PC-3 (cell line): ENCODE measurements around the gene PTPRQ. TPM values are rescaled to one million over a fixed set of nuclear protein-coding genes. Genes with fewer than 3 reads are reported as not detected.
A peak's percentile ranks its signal among the peaks of the same experiment; 100 is the strongest.

Experiments used
- ATAC-seq: fragments of 200-7000 bp; cut with Tn5 transposase; 2 replicates; pipeline ENCODE4 v1.9.1; 2020; ENCODE audit warnings: mild to moderate bottlenecking, moderate library complexity
- BruUV-seq: library from RNA; stranded (reverse); fragments of 400-500 nt; replicated peaks from 2 replicates; lab custom pipeline; 2021; lab: Mats Ljungman, UMichigan
- CTCF ChIA-PET: fragments of 300-600 bp; sonication (Branson Sonifier 250); formaldehyde crosslinking; loops from one replicate; lab custom pipeline; 2022; ENCODE audit warnings: antibody characterized with exemption; lab: Charles Lee
- POLR2A ChIA-PET: fragments of 300-600 bp; sonication (Branson Sonifier 250); formaldehyde crosslinking; loops from one replicate; lab custom pipeline; 2022; ENCODE audit warnings: antibody characterized with exemption; ENCODE audit not compliant: unreplicated experiment; lab: Charles Lee
- DNase-seq: peaks from one replicate; pipeline ENCODE4 v3.0.0-alpha.2; 2015
- H2AFZ ChIP-seq: fragments of 300-600 bp; sonication (generic); 2 replicates; pipeline ENCODE4 v1.6.0; 2016; ENCODE audit warnings: antibody characterized with exemption, low read length
- H3F3A ChIP-seq: fragments of 300-600 bp; sonication (generic); one replicate; pipeline ENCODE4 v1.6.0; 2017; ENCODE audit warnings: antibody characterized with exemption, low read length, control low read depth, mild to moderate bottlenecking; ENCODE audit not compliant: unreplicated experiment
- H3K27ac ChIP-seq: fragments of 300-600 bp; sonication (generic); 2 replicates; pipeline ENCODE4 v1.5.1; 2016; ENCODE audit warnings: mild to moderate bottlenecking, low read length
- H3K27me3 ChIP-seq: fragments of 300-600 bp; sonication (generic); 2 replicates; pipeline ENCODE4 v1.6.1; 2016; ENCODE audit warnings: low read length, mixed read lengths
- H3K36me3 ChIP-seq: fragments of 300-600 bp; sonication (generic); 2 replicates; pipeline ENCODE4 v1.6.1; 2016; ENCODE audit warnings: low read depth, mixed run types, low read length, mixed read lengths
- H3K4me1 ChIP-seq: fragments of 300-600 bp; sonication (generic); 2 replicates; pipeline ENCODE4 v1.5.1; 2016; ENCODE audit warnings: low read length; ENCODE audit not compliant: insufficient read depth
- H3K4me2 ChIP-seq: fragments of 300-600 bp; sonication (generic); 2 replicates; pipeline ENCODE4 v1.6.0; 2016; ENCODE audit warnings: low read length
- H3K4me3 ChIP-seq: fragments of 300-600 bp; sonication (generic); 2 replicates; pipeline ENCODE4 v1.5.1; 2016; ENCODE audit warnings: mild to moderate bottlenecking, low read length, mixed read lengths
- H3K79me2 ChIP-seq: fragments of 300-600 bp; sonication (generic); 2 replicates; pipeline ENCODE4 v1.6.1; 2017; ENCODE audit warnings: low read length, mixed read lengths
- H3K9ac ChIP-seq: fragments of 300-600 bp; sonication (generic); 2 replicates; pipeline ENCODE4 v1.6.0; 2016; ENCODE audit warnings: mild to moderate bottlenecking, low read length
- H3K9me2 ChIP-seq: fragments of 300-600 bp; sonication (generic); replicated peaks from 2 replicates; pipeline ENCODE4 v1.6.1; 2016; ENCODE audit warnings: mixed run types, low read length, mixed read lengths
- H3K9me3 ChIP-seq: fragments of 300-600 bp; sonication (generic); 2 replicates; pipeline ENCODE4 v1.6.1; 2016; ENCODE audit warnings: low read length, mixed read lengths
- H4K20me1 ChIP-seq: fragments of 300-600 bp; sonication (generic); 2 replicates; pipeline ENCODE4 v1.6.1; 2016; ENCODE audit warnings: low read length, mixed read lengths
- CTCF ChIP-seq: fragments of 300-600 bp; sonication (generic); conservative IDR thresholded peaks from 2 replicates; pipeline ENCODE4 v1.5.1; 2017; ENCODE audit warnings: antibody characterized with exemption, low read depth, mild to moderate bottlenecking, low read length
- EZH2 ChIP-seq: fragments of 300-600 bp; sonication (generic); IDR thresholded peaks from one replicate; pipeline ENCODE4 v1.6.1; 2017; ENCODE audit warnings: antibody characterized with exemption, mild to moderate bottlenecking, low read length; ENCODE audit not compliant: unreplicated experiment
- EZH2phosphoT487 ChIP-seq: fragments of 300-600 bp; sonication (generic); IDR thresholded peaks from 2 replicates; pipeline ENCODE4 v1.6.1; 2018; ENCODE audit warnings: mild to moderate bottlenecking, antibody characterized with exemption, low read length, borderline replicate concordance
- intact Hi-C: fragments of 100-400 bp; cut with micrococcal nuclease; formaldehyde crosslinking; loops from 2 replicates; pipeline ENCODE4 v1.9.0; 2023
- total RNA-seq: library from RNA; depleted of rRNA; stranded (reverse); fragments of >200 nt; gene quantifications from 2 replicates; pipeline ENCODE4 v1.2.3, GENCODE V29; 2014

PTPRQ gene
- total RNA-seq, 1 experiment from 2014 or later, result 0.07 TPM

GRCh38 chr12:80625901-80626300, 181.9 kb downstream of the PTPRQ start:
- Histone ChIP-seq H3K27me3 (no peaks in the 10 kb centered on the region), H3K4me3 (no peak overlapping the region), H3K4me2 (no peak overlapping the region), H3K9me2 (no peaks in the 10 kb centered on the region), H3K4me1 (no peaks in the 10 kb centered on the region), H3K36me3 (no peaks in the 10 kb centered on the region), H3K9me3 (no peaks in the 10 kb centered on the region), H4K20me1 (no peaks in the 10 kb centered on the region), H2AFZ (no peak overlapping the region), H3K79me2 (no peaks in the 10 kb centered on the region), H3K27ac (no peak overlapping the region), H3F3A (no peaks in the 10 kb centered on the region), H3K9ac (no peak overlapping the region)
- no peak for DNase-seq
- intact Hi-C loops, result no loop called here
- TF ChIP-seq EZH2phosphoT487, result no peak
- CTCF ChIA-PET, result no interaction called here
- ATAC-seq, result no peak
- BruUV-seq, result no TSS peak
- POLR2A ChIA-PET, result no interaction called here

GRCh38 chr12:80627782-80628181, 183.7 kb downstream of the PTPRQ start:
- intact Hi-C loops, result no loop called here
- H3K4me1 ChIP-seq, result no peaks in the 10 kb centered on the region
- DNase-seq (peak; percentile 10), ATAC-seq (no peak)
- H3K9me2 ChIP-seq, result no peaks in the 10 kb centered on the region
- no peaks in the 10 kb centered on the region for H4K20me1 ChIP-seq
- H3K36me3 ChIP-seq, result no peaks in the 10 kb centered on the region
- no peak overlapping the region for H3K9ac ChIP-seq
- H3K9me3 ChIP-seq, result no peaks in the 10 kb centered on the region
- TF ChIP-seq EZH2phosphoT487 (no peak), EZH2 (no peak), CTCF (no peak)
- no peaks in the 10 kb centered on the region for H3K79me2 ChIP-seq
- H3K4me3 ChIP-seq, result no peak overlapping the region
- no peaks in the 10 kb centered on the region for H3K27me3 ChIP-seq
- no peak overlapping the region for H2AFZ ChIP-seq
- no peak overlapping the region for H3K27ac ChIP-seq
- BruUV-seq, result no TSS peak
- H3K4me2 ChIP-seq, result no peak overlapping the region
- ChIA-PET CTCF (no interaction called here), POLR2A (no interaction called here)
- no peaks in the 10 kb centered on the region for H3F3A ChIP-seq

DNA sequence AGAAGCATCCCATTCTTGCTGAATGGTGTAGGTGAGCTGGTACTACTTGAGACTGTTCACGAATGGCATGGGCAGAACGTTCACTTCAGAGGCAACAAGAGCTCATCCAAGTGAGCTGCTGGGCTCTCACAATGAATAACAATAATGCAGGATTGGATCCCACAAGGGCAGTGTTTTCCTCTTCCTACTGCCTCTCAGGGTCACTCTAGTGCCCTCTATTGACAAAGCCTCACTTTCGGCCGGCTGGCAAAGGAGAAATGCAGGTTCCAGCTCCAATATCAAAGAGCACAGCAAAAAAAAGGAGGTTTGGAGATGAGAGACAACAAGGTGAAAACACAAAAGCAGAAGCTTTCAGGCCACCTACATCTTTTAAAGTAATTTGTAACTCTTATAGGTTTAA, 188.8 kb downstream of the PTPRQ start:
- DNase-seq (peak; percentile 35), ATAC-seq (no peak)
- CTCF ChIA-PET, result interaction anchor here (0.5 kb wide), 1 partner anchor 113 kb away, joined by 5 read pairs; no protein-coding TSS in a partner anchor

More for the DNA sequence above, 188.8 kb downstream of the PTPRQ start:
- no TSS peak for BruUV-seq
- POLR2A ChIA-PET, result no interaction called here
- Histone ChIP-seq H3F3A (no peaks in the 10 kb centered on the region), H3K4me1 (peaks cover 4% of the 10 kb centered on the region; the same call in 1 of the 2 replicates), H3K4me3 (no peak overlapping the region), H3K79me2 (no peaks in the 10 kb centered on the region), H3K36me3 (no peaks in the 10 kb centered on the region), H3K27me3 (no peaks in the 10 kb centered on the region), H3K4me2 (no peak overlapping the region), H3K9me3 (no peaks in the 10 kb centered on the region), H4K20me1 (no peaks in the 10 kb centered on the region), H3K9me2 (no peaks in the 10 kb centered on the region), H3K9ac (no peak overlapping the region), H2AFZ (no peak overlapping the region), H3K27ac (no peak overlapping the region)
- intact Hi-C loops, result no loop called here
- TF ChIP-seq EZH2phosphoT487, result no peak
- peak; percentile 66 for TF ChIP-seq CTCF
